SU-DHL-6 (cell line): ENCODE results near the gene TRAPPC2L.

Experiments
- CTCF ChIP-seq: fragments of 200-600 bp; sonication (generic); IDR thresholded peaks from one replicate; pipeline ENCODE4 v1.5.1; 2017; ENCODE audit warnings: antibody characterized with exemption, mild to moderate bottlenecking, low read length, moderate library complexity; ENCODE audit not compliant: insufficient read depth, poor library complexity, severe bottlenecking
- EZH2phosphoT487 ChIP-seq: fragments of 200-600 bp; sonication (generic), shearing (Covaris generic); conservative IDR thresholded peaks from 2 replicates; pipeline ENCODE4 v1.6.1; 2018; ENCODE audit warnings: mild to moderate bottlenecking, antibody characterized with exemption, low read length, moderate library complexity, mixed read lengths

- TF ChIP-seq CTCF: no peak
- TF ChIP-seq EZH2phosphoT487: no peak
Measured at GRCh38 chr16:88818575-88818874, 38.4 kb upstream of the TRAPPC2L start.
